CD14-positive monocyte (primary cell): Measurements from ENCODE around the gene ITPRIPL2. TPM values are rescaled to one million over a fixed set of nuclear protein-coding genes. Genes with fewer than 3 reads are reported as not detected.

ENCODE experiments used
- DNase-seq, 3 donors: peaks; one replicate each; pipeline ENCODE4 v3.0.0-alpha.2; 2011 to 2022
- H2AFZ ChIP-seq: 2 replicates; pipeline ENCODE4 v1.6.0; 2012; ENCODE audit warnings: mild to moderate bottlenecking, low read depth, low read length, inconsistent platforms; ENCODE audit not compliant: insufficient read depth, poor library complexity, severe bottlenecking
- H3K27ac ChIP-seq, 2 donors: 1 replicate in 1 of 2; 2 replicates in 1 of 2; pipeline ENCODE4 v1.5.1; 2012 to 2013; ENCODE audit warnings: low read length in 2 of 2, control low read depth in 1 of 2, inconsistent platforms in 1 of 2, low read depth in 1 of 2, mild to moderate bottlenecking in 1 of 2
- H3K27me3 ChIP-seq, 2 donors: one replicate each; pipeline versions ENCODE4 v1.6.0 to v1.6.1; 2011 to 2013; ENCODE audit warnings: low read length in 2 of 2; ENCODE audit not compliant: control insufficient read depth in 2 of 2, insufficient read depth in 2 of 2
- H3K36me3 ChIP-seq, 2 donors: replicated peaks in 1 of 2; 1 replicate in 1 of 2; 2 replicates in 1 of 2; pipeline versions ENCODE4 v1.5.1 to v1.6.1; 2012 to 2013; ENCODE audit warnings: low read length in 2 of 2, control low read depth in 1 of 2, inconsistent platforms in 1 of 2, mild to moderate bottlenecking in 1 of 2; ENCODE audit not compliant: insufficient read depth in 2 of 2, control insufficient read depth in 1 of 2
- H3K4me1 ChIP-seq, 2 donors: 1 replicate in 1 of 2; 2 replicates in 1 of 2; pipeline versions ENCODE4 v1.5.1 to v1.6.1; 2012 to 2013; ENCODE audit warnings: low read length in 2 of 2, control low read depth in 1 of 2, inconsistent platforms in 1 of 2, mild to moderate bottlenecking in 1 of 2, moderate library complexity in 1 of 2; ENCODE audit not compliant: insufficient read depth in 2 of 2, control insufficient read depth in 1 of 2
- H3K4me2 ChIP-seq: replicated peaks from 2 replicates; pipeline ENCODE3; 2012; ENCODE audit warnings: low read length, moderate library complexity, mild to moderate bottlenecking; ENCODE audit not compliant: poor library complexity, severe bottlenecking; ENCODE audit errors: extremely low read depth
- H3K4me3 ChIP-seq, 3 experiments: fragments of 200-600 bp in 1 of 3; sonication (generic) in 1 of 3; replicated peaks in 1 of 3; 1 replicate in 2 of 3; 2 replicates in 1 of 3; pipeline ENCODE4 v1.5.1; 2011 to 2013; ENCODE audit warnings: low read length in 3 of 3, mild to moderate bottlenecking in 3 of 3, control low read depth in 2 of 3, low read depth in 2 of 3, inconsistent platforms in 1 of 3, moderate library complexity in 1 of 3
- H3K79me2 ChIP-seq: 2 replicates; pipeline ENCODE4 v1.6.0; 2012; ENCODE audit warnings: mild to moderate bottlenecking, control low read depth, inconsistent platforms, low read length, moderate library complexity; ENCODE audit not compliant: insufficient read depth
- H3K9ac ChIP-seq: 2 replicates; pipeline ENCODE4 v1.6.0; 2017; ENCODE audit warnings: low read length, mild to moderate bottlenecking; ENCODE audit not compliant: insufficient read depth, poor library complexity, severe bottlenecking
- H3K9me3 ChIP-seq, 2 donors: replicated peaks in 1 of 2; 1 replicate in 1 of 2; 2 replicates in 1 of 2; pipeline versions ENCODE4 v1.5.1 to v1.6.1; 2012 to 2013; ENCODE audit warnings: low read length in 2 of 2, control low read depth in 1 of 2; ENCODE audit not compliant: control insufficient read depth in 1 of 2, insufficient read depth in 1 of 2
- H4K20me1 ChIP-seq: 2 replicates; pipeline ENCODE4 v1.6.0; 2012; ENCODE audit warnings: mild to moderate bottlenecking, low read length, control low read depth, moderate library complexity; ENCODE audit not compliant: insufficient read depth
- H3K27ac Mint-ChIP-seq, 7 donors: one replicate each; pipeline ENCODE4 v1.8.0; 2020; ENCODE audit warnings: mild to moderate bottlenecking in 7 of 7, mixed read lengths in 7 of 7, moderate library complexity in 6 of 7, inconsistent platforms in 2 of 7
- H3K27me3 Mint-ChIP-seq, 3 donors: one replicate each; pipeline ENCODE4 v1.8.0; 2021 to 2022; ENCODE audit warnings: low read depth in 3 of 3, mild to moderate bottlenecking in 3 of 3, mixed read lengths in 3 of 3, moderate library complexity in 3 of 3, inconsistent platforms in 1 of 3
- H3K36me3 Mint-ChIP-seq, 2 donors: one replicate each; pipeline ENCODE4 v1.8.0; 2020; ENCODE audit warnings: mixed read lengths in 2 of 2, inconsistent platforms in 1 of 2, mild to moderate bottlenecking in 1 of 2
- H3K4me1 Mint-ChIP-seq: one replicate; pipeline ENCODE4 v1.8.0; 2020; ENCODE audit warnings: mild to moderate bottlenecking, mixed read lengths
- H3K4me3 Mint-ChIP-seq, 2 donors: one replicate each; pipeline ENCODE4 v1.8.0; 2020; ENCODE audit warnings: mild to moderate bottlenecking in 2 of 2, mixed read lengths in 2 of 2, moderate library complexity in 1 of 2
- H3K9me3 Mint-ChIP-seq, 7 donors: one replicate each; pipeline ENCODE4 v1.8.0; 2020 to 2022; ENCODE audit warnings: mixed read lengths in 7 of 7, mild to moderate bottlenecking in 6 of 7, moderate library complexity in 6 of 7, inconsistent platforms in 2 of 7
- WGBS: methylation state at CpG from one replicate; pipeline ENCODE4 v1.1.5; 2013; ENCODE audit warnings: missing lambda C conversion rate; ENCODE audit not compliant: insufficient coverage; 5-methylcytosine and 5-hydroxymethylcytosine counted together
- intact Hi-C, 2 donors: fragments of 100-400 bp; cut with micrococcal nuclease; formaldehyde crosslinking; loops; one replicate each; pipeline versions ENCODE4 v1.15.0 to v1.15.1; 2023
- polyA plus RNA-seq, 3 donors: library from polyadenylated mRNA; depleted of rRNA in 1 of 3; unstranded in 2 of 3; stranded (reverse) in 1 of 3; fragments of 300-500 nt in 2 of 3; fragments of >200 nt in 1 of 3; fragmentation: Illumina TruSeq in 2 of 3; gene quantifications; 1 replicate in 2 of 3; 2 replicates in 1 of 3; pipeline ENCODE4 v1.2.3, GENCODE V29; 2012 to 2021
- TF ChIP-seq, protein P1 (sequence below): fragments of 200-600 bp; IDR thresholded peaks from one replicate; pipeline ENCODE4 v1.8.0; 2022; ENCODE audit warnings: antibody characterized with exemption, mild to moderate bottlenecking

The ITPRIPL2 gene
- polyA plus RNA-seq, 3 donors = 7.9 to 9.0 (median 8.2) TPM

DNA sequence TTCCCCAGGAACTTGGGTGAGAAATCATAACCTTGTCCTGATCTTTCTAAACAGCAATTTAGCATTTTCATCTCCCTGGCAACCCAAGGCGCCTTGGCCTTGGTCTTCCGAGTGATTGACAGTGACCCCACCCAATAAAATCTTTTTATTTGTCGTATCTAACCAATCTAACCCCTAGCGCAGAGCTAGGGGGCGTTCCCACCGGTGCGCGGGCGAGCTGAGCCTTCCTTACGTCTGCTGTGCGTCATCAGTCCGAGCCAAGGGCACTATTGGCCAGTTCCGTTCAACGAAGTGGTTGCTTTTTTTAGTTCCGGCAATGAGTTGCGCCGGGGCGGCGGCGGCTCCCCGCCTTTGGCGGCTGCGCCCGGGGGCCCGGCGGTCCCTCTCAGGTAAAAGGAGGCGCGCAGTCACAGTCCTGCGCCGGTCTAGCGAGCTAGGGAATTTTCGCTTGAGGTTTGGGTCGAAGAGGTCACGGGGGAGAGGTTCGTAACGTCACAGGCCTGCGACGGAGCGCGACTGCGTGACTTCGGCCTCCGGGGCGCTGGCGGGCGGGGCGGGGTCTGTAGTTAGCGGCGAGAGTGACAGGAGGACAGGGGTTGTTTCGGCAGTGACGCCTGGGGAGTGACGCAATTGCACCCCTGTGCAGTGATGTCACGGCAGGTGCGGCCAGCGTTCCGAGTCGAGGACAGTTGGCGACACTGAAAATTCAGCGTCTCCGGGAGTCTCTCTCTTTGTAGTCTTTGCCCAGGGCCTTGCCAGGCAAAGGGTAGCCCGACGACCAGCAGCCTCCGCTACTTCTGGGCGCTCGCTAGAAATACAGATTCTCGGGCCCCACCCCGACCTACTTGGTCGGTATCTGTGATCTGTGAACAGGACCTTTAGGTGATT, 46.2 kb upstream of the ITPRIPL2 start, which contains the start of gene COQ7:
TSS of gene COQ7 (plus strand) at position 266 of the 888 bp plus-strand sequence. CDS start at position 317, 51 bp downstream.
- Mint-ChIP-seq H3K4me1 (peaks cover 17% of the 10 kb centered on the region), H3K4me3 (peak within 1 kb of the TSS; percentile 82 to 89), H3K9me3 (no peaks in the 10 kb centered on the region), H3K27me3 (peaks cover 0 to 3% (median 2%) of the 10 kb centered on the region in 3 donors), H3K27ac (peak within 1 kb of the TSS; percentile 98 to 99 (median 99)), H3K36me3 (peaks cover 5 to 8% of the 10 kb centered on the region in 2 donors)
- peak within 1 kb of the TSS; percentile 83 for H3K4me2 ChIP-seq
- H3K4me3 ChIP-seq = peak within 1 kb of the TSS; percentile 61 to 85 (median 76)
- no peaks in the 10 kb centered on the region for H3K27me3 ChIP-seq
- H3K79me2 ChIP-seq = peaks cover 16% of the 10 kb centered on the region
- peak within 1 kb of the TSS; percentile 81 for H2AFZ ChIP-seq
- WGBS = 0% methylated on average over 68 of the region's 68 CpGs
- DNase-seq = peak; percentile 100
- H3K27ac ChIP-seq = peak within 1 kb of the TSS; percentile 92 to 99
- H3K36me3 ChIP-seq = no peaks in the 10 kb centered on the region
- intact Hi-C loops = loop anchor here in 1 of 2 donors (5.0 to 10.0 kb wide), 4 partner anchors 265 to 647 kb away; partner anchors contain the start of genes ARL6IP1, CCP110, GDE1 and IQCK
- peaks cover 19 to 21% of the 10 kb centered on the region in 2 donors for H3K4me1 ChIP-seq
- H3K9ac ChIP-seq = peak within 1 kb of the TSS; percentile 98
- no peaks in the 10 kb centered on the region for H4K20me1 ChIP-seq
- TF ChIP-seq, protein P1, sequence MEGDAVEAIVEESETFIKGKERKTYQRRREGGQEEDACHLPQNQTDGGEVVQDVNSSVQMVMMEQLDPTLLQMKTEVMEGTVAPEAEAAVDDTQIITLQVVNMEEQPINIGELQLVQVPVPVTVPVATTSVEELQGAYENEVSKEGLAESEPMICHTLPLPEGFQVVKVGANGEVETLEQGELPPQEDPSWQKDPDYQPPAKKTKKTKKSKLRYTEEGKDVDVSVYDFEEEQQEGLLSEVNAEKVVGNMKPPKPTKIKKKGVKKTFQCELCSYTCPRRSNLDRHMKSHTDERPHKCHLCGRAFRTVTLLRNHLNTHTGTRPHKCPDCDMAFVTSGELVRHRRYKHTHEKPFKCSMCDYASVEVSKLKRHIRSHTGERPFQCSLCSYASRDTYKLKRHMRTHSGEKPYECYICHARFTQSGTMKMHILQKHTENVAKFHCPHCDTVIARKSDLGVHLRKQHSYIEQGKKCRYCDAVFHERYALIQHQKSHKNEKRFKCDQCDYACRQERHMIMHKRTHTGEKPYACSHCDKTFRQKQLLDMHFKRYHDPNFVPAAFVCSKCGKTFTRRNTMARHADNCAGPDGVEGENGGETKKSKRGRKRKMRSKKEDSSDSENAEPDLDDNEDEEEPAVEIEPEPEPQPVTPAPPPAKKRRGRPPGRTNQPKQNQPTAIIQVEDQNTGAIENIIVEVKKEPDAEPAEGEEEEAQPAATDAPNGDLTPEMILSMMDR = no peak
- no peaks in the 10 kb centered on the region for H3K9me3 ChIP-seq

GRCh38 chr16:19068237-19068815, 45.4 kb upstream of the ITPRIPL2 start:
- WGBS = 32% methylated on average over 9 of the region's 19 CpGs
- no peaks in the 10 kb centered on the region for H3K9me3 ChIP-seq
- no peaks in the 10 kb centered on the region for H3K27me3 ChIP-seq
- peak overlapping the region; percentile 92 to 99 for H3K27ac ChIP-seq
- peak overlapping the region; percentile 98 for H3K9ac ChIP-seq
- H4K20me1 ChIP-seq = no peaks in the 10 kb centered on the region
- Mint-ChIP-seq H3K36me3 (peaks cover 5 to 10% of the 10 kb centered on the region in 2 donors), H3K27me3 (no peaks in the 10 kb centered on the region), H3K4me3 (peak overlapping the region; percentile 82 to 89), H3K27ac (peak overlapping the region; percentile 98 to 99 (median 99)), H3K9me3 (no peaks in the 10 kb centered on the region), H3K4me1 (peaks cover 25% of the 10 kb centered on the region)
- H2AFZ ChIP-seq = peak overlapping the region; percentile 81
- TF ChIP-seq, protein P1 = no peak
- peaks cover 27 to 29% of the 10 kb centered on the region in 2 donors for H3K4me1 ChIP-seq
- no peaks in the 10 kb centered on the region for H3K36me3 ChIP-seq
- H3K4me3 ChIP-seq = peak overlapping the region; percentile 61 to 85 (median 76)
- peak overlapping the region; percentile 83 for H3K4me2 ChIP-seq
- intact Hi-C loops = loop anchor here in 1 of 2 donors (5.0 to 10.0 kb wide), 4 partner anchors 266 to 646 kb away; partner anchors contain the start of genes ARL6IP1, CCP110, GDE1 and IQCK
- DNase-seq = peak in 1 of 3 donors; percentile 16
- peaks cover 16% of the 10 kb centered on the region for H3K79me2 ChIP-seq
